HG03432 (cell line): ENCODE results near the gene NCKIPSD.
"Not testable (repeated sequence)": the region's sequence is repeated elsewhere in the genome, so short reads cannot be mapped to it uniquely, and the experiment has no call there.

ENCODE experiments used
- ATAC-seq: cut with Tn5 transposase; IDR thresholded peaks from one replicate; pipeline ENCODE4 v1.9.1; 2021; ENCODE audit warnings: mild to moderate bottlenecking, moderate library complexity; ENCODE audit not compliant: unreplicated experiment

The NCKIPSD gene

DNA sequence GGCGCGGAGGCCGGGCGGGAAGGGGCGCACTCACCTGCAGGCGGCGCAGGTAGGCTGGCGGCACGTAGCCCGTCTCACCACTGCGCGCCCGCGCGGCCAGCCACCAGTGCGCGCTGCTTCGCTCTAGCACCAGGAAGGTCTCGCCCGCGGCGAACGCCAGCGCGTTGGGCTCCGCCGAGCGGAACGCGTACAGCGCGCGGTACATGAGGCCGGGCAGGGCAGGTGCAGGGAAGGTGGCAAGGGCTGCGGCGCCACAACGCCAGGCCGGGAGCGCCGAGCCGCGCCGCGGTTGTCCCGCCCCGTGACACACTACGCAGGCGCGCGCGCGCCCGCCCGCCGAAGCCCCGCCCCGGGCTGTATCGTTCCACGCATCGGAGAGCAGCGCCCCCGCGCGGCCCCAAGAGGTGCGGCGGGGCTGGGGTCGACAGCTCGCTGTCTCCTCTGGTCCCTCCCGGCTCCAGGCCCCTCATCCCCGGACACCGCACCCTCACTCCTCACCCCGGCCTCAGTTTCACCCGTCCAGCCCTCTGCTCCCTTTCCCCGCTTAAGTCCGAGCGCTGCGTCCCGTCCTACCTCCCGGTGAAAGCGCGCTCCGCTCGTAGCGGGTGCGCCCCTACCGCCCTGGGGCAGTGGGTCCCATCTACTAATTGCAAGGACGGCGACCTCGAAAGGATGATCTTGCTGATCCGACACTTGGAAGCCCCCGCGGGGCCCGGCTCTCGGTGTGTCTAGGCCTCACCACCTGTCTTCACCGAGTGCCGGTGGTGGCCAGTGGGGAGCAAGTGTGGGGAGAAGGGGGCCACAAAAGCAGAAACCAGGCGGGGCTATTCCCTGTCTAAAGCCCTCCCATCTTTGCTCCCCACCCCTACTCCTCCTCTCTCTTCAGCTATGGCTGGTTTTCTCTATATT, at the start of gene NCKIPSD:
Gene NCKIPSD (minus strand): TSS at position 313 of the 909 bp plus-strand sequence. CDS start 108 bp downstream, at position 205.
- ATAC-seq = peak; percentile 86

- not testable (repeated sequence) for ATAC-seq
Observed at GRCh38 chr3:48735075-48735767, 49.5 kb upstream of the NCKIPSD start.

GRCh38 chr3:48734541-48734940, 48.8 kb upstream of the NCKIPSD start:
- not testable (repeated sequence) for ATAC-seq

DNA sequence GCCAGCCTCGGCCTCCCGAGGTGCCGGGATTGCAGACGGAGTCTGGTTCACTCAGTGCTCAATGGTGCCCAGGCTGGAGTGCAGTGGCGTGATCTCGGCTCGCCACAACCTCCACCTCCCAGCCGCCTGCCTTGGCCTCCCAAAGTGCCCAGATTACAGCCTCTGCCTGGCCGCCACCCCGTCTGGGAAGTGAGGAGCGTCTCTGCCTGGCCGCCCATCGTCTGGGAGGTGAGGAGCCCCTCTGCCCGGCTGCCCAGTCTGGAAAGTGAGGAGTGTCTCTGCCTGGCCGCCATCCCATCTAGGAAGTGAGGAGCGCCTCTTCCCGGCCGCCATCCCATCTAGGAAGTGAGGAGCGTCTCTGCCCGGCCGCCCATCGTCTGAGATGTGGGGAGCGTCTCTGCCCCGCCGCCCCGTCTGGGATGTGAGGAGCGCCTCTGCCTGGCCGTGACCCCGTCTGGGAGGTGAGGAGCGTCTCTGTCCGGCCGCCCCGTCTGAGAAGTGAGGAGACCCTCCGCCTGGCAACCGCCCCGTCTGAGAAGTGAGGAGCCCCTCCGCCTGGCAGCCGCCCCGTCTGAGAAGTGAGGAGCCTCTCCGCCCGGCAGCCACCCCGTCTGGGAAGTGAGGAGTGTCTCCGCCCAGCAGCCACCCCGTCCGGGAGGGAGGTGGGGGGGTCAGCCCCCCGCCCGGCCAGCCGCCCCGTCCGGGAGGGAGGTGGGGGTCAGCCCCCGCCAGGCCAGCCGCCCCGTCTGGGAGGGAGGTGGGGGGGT, 48.2 kb upstream of the NCKIPSD start:
- not testable (repeated sequence) for ATAC-seq

GRCh38 chr3:48727511-48727910, 41.8 kb upstream of the NCKIPSD start:
- ATAC-seq = no peak

- not testable (repeated sequence) for ATAC-seq
Observed at GRCh38 chr3:48725185-48725855, 39.6 kb upstream of the NCKIPSD start.

DNA sequence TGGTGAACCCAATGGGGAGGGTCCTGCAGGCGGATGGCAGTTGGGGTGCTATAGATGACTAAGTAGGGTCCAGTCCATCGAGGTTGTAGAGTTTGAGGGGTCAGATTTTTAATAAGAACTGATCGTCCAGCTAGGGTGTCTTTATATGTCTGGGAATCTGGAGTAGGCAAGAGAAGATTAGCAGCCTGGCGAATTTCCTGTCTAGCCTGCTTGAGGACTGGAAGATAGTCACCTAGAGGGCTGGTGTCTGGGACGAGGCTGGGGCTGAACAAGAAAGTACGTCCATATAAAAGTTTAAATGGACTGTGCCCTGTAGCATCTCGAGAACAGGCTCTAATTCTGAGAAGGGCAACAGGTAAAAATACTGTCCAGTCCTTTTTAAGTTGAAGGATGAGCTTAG, 38.0 kb upstream of the NCKIPSD start:
- no peak for ATAC-seq

DNA sequence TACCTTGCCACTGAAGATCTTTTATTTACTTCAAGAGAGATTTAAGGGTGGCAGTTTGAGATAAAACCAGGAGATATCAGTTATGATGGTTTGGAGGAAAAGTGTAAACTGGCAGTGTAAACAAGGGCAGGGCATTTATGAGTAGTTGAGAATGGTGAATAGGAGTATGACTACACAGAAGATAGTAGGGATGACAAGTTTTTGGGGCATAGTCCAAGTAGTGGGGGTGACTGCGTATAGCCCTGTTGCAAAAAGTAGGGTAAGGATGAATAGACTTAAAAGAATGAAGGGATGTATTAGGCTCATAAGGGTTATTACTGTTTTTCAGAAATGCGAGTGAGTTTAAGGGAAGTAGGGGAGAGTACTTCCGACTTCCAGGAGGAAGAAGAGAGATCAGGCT, 37.6 kb upstream of the NCKIPSD start:
- ATAC-seq = not testable (repeated sequence)

DNA sequence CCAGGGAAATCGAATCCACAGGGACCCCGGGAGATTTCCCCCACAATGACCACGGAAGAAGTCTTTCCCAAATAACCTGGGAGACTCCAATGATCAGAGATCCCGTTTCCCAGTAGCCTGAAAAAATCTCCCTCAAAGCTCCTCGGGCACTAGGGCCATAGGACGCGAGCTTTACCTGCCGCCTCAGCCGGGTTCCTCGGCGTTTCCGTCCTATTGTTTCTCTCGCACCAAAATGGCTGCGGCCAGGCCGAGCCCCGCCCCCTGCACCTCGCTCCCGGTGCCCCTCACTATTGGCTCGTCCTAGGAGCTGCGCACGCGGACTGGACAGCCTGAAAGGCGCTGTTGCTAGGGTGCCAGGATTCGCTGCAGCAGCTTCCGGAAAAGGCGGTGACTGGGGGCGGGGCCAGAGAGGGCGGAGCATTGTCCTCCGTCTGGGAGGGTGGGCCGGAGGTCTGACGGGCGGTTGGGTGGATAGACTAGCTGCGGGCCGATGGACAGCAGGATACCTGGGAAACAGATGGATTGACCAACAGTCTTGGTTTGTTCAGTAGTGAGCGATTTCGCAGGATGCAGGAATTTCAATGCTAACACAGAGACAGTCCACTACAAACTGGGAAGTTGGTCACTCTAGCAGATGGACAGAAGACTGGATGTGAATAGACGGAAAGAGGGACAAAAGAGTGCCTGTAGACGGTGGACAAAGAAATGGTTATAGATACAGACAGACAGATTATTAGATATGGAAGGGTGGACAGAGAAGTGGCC, 31.4 kb upstream of the NCKIPSD start, which contains the start of gene IP6K2:
Gene IP6K2 (minus strand): TSS at position 240 of the 765 bp plus-strand sequence. CDS start 21,930 bp downstream, outside the sequence.
- peak; percentile 96 for ATAC-seq

DNA sequence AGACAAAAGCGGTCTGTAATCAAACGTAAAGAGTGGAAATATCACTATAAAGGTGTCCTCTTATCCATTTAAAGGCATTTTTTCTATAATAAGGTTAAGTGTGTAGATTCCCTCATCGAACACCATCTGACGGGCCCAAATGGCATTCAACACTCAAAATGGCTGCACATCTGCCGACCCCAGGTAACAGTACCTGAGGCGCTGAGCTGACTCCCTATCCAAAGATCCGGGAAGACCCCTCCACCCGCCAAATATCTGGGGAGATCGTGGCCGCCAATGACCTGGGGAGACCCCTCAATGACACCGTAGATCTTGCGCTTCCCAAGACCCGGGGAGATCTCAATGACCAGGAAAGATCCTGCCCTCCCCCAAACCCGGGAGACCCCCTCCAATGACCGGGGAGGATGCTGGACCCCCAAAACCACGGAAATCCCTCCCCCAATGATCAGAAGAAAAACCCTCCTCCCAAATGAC, 30.8 kb upstream of the NCKIPSD start:
- ATAC-seq = no peak

DNA sequence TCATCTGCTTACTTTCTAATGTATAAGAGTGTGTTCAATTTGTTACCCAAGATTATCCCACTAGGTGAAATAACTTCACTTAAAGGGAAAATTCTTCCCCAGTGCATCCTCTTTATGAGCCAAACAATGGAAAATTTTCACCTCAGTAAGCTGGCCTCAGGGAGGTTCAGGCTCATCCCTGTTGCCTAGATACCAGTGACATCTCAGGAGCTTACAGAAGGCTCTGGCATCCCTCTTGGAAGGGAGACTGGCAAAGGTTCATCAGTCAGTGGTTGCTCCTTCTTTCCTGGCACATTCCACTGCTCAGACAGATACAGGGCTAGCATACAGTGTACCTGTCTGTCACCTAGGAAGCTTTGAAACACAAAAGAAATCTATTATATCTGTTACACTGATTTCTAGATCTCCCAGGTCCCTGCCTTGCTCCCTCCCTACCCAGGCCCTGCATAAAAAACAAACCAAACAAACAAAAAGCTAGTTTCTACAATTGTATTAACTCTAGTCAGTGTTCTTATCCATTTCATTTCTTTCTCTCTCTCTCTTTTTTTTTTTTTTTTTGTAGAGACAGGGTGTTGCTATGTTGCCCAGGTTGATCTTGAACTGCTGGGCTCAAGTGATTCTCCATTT, 29.6 kb upstream of the NCKIPSD start:
- no peak for ATAC-seq

DNA sequence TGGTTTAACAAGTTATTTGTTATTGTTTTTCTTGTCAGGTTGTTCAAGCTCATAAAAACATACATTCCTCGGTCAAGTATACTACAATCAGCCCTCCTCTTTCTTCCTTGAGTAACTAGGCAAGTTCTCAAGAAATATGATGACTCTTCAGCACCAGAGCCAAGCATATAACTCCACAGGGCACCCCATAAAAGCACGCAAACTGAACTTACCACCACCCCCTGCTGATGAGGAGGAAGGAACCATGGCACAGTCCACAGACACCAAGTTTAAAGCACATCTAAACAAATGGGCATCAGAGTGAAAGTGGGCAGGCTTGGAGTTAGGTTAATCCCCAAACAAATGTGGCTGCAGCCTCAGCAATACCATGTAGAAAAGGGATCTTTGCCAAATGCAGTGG, 26.0 kb upstream of the NCKIPSD start:
- ATAC-seq = no peak

GRCh38 chr3:48709051-48709461, 23.3 kb upstream of the NCKIPSD start:
- no peak for ATAC-seq

DNA sequence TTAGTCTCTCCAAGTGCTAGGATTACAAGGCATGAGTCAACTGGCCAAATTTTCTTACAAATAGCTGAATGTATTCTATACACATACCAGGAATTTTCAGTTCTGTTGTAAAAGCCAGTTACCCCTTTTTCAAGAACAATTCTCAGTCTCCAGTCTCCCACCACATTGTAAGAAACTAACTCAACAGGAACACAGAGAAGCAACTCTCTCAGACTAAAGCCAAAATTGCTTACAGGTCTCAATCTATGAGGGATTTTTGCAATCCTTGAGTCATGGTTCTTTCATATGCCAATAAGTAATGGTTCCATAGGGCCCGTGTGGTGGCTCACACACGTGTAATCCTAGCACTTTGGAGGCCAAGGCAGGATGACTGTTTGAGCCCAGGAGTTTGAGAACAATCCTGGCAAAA, 22.8 kb upstream of the NCKIPSD start:
- no peak for ATAC-seq

DNA sequence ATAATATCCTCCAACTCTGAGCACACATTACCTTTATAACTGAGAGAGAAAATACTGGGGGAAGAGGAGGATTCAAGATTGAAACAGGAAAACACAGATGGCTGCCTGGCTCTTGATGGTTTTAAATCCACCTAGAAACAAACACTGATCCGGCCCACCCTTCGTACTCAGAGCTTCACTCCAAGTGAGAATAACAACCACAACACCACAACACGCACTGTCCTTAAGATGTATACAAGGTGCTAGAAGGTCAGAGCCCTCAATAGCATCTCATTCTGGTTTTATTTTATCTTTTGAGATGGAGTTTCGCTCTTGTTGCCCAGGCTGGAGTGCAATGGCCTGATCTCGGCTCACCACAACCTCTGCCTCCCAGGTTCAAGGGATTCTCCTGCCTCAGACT, 21.4 kb upstream of the NCKIPSD start:
- ATAC-seq = no peak

DNA sequence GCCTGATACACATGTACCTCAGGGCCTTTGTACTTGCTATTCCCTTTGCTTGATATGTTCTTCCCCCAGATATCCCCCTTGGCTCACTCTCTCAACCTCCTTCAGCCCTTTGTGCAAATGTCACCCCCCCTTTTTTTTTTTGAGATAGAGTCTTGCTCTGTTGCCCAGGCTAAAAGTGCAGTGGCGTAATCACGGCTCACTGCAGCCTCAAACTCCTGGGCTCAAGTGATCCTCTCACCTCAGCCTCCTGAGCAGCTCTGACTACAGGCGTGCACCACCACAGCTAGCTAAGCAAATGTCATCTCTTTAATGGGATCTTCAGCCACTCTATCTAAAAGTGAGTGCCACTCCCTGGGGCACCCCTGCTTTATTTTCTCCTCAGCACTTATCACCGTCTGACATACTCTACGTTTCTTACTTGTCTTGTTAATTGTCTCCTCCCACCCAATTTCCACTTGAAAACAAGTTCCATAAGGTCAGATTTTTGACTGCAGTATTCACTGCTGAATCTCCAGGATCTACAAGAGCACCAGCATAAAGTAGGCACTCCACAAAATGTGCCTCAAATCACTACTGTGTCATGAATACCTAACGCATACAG, 16.7 kb upstream of the NCKIPSD start:
- ATAC-seq = no peak

- ATAC-seq = no peak
Observed at GRCh38 chr3:48700731-48701405, 15.2 kb upstream of the NCKIPSD start.

- no peak for ATAC-seq
Observed at GRCh38 chr3:48698891-48699290, 13.2 kb upstream of the NCKIPSD start.
